Natural killer cell (primary cell): ENCODE data around the gene CCDC124. TPM values are rescaled to one million over a fixed set of nuclear protein-coding genes. Genes with fewer than 3 reads are reported as not detected.

Experiments used
- ATAC-seq, 3 donors: fragments of 150-1000 bp in 2 of 3; fragments of 200-7000 bp in 1 of 3; cut with Tn5 transposase; 1 replicate in 1 of 3; 2 replicates in 2 of 3; pipeline ENCODE4 v1.10.0; 2021; ENCODE audit warnings: mild to moderate bottlenecking in 2 of 3, moderate library complexity in 2 of 3
- DNase-seq, 2 donors: peaks; one replicate each; pipeline versions ENCODE4 v3.0.0 to v3.0.0-alpha.2; 2013 to 2021; ENCODE audit warnings: mixed read lengths in 1 of 2
- H3K27ac ChIP-seq: one replicate; pipeline ENCODE4 v1.5.1; 2013; ENCODE audit warnings: mild to moderate bottlenecking, low read length
- H3K27me3 ChIP-seq: one replicate; pipeline ENCODE4 v1.6.1; 2013; ENCODE audit warnings: low read length; ENCODE audit not compliant: control insufficient read depth, insufficient read depth
- H3K36me3 ChIP-seq: one replicate; pipeline ENCODE4 v1.6.1; 2013; ENCODE audit warnings: low read length; ENCODE audit not compliant: control insufficient read depth, insufficient read depth
- H3K4me1 ChIP-seq: one replicate; pipeline ENCODE4 v1.6.1; 2013; ENCODE audit warnings: low read length; ENCODE audit not compliant: control insufficient read depth, insufficient read depth
- H3K4me3 ChIP-seq: one replicate; pipeline ENCODE4 v1.5.1; 2013; ENCODE audit warnings: low read length
- H3K9me3 ChIP-seq: one replicate; pipeline ENCODE4 v1.6.1; 2013; ENCODE audit warnings: low read length; ENCODE audit not compliant: control insufficient read depth, insufficient read depth
- H3K27ac Mint-ChIP-seq, 2 donors: one replicate each; pipeline ENCODE4 v1.8.0; 2022; ENCODE audit warnings: mild to moderate bottlenecking in 2 of 2, mixed read lengths in 2 of 2, moderate library complexity in 1 of 2
- H3K27me3 Mint-ChIP-seq, 2 donors: one replicate each; pipeline ENCODE4 v1.8.0; 2022; ENCODE audit warnings: low read depth in 2 of 2, mixed read lengths in 2 of 2
- H3K36me3 Mint-ChIP-seq: one replicate; pipeline ENCODE4 v1.8.0; 2022; ENCODE audit warnings: mixed read lengths
- H3K4me1 Mint-ChIP-seq, 2 donors: one replicate each; pipeline ENCODE4 v1.8.0; 2022; ENCODE audit warnings: mixed read lengths in 2 of 2
- H3K4me3 Mint-ChIP-seq: one replicate; pipeline ENCODE4 v1.8.0; 2022; ENCODE audit warnings: mild to moderate bottlenecking, moderate library complexity, mixed read lengths
- H3K9me3 Mint-ChIP-seq, 2 donors: one replicate each; pipeline ENCODE4 v1.8.0; 2022; ENCODE audit warnings: mixed read lengths in 2 of 2
- WGBS: methylation state at CpG from one replicate; pipeline ENCODE4 v1.1.7; 2013; ENCODE audit warnings: missing lambda C conversion rate; ENCODE audit not compliant: insufficient coverage; 5-methylcytosine and 5-hydroxymethylcytosine counted together
- intact Hi-C: fragments of 100-400 bp; cut with micrococcal nuclease; formaldehyde crosslinking; loops from one replicate; pipeline ENCODE4 v1.14.2; 2022
- total RNA-seq, 4 donors: library from RNA; stranded (reverse); fragments of 120-200 nt in 1 of 4; gene quantifications; one replicate each; pipeline versions ENCODE4 v1.2.3 to v1.2.4, GENCODE V29; 2013 to 2022
- TF ChIP-seq, protein P1 (sequence below): fragments of 200-600 bp; IDR thresholded peaks from one replicate; pipeline ENCODE4 v1.8.0; 2022; ENCODE audit warnings: antibody characterized with exemption

Gene CCDC124
- total RNA-seq, 3 donors from 2014 or later (not counting 1 experiment from before 2014, with no cell fraction given): 32.6 to 37.6 (median 37.4) TPM

- 82% methylated on average over 6 of the region's 6 CpGs for WGBS
- H3K36me3 ChIP-seq: no peaks in the 10 kb centered on the region
- Mint-ChIP-seq H3K36me3 (no peaks in the 10 kb centered on the region), H3K4me3 (no peak overlapping the region), H3K27me3 (peaks cover 0 to 2% of the 10 kb centered on the region in 2 donors), H3K27ac (no peak overlapping the region), H3K4me1 (no peaks in the 10 kb centered on the region), H3K9me3 (no peaks in the 10 kb centered on the region)
- no peak overlapping the region for H3K4me3 ChIP-seq
- no peaks in the 10 kb centered on the region for H3K27me3 ChIP-seq
- intact Hi-C loops: no loop called here
- ATAC-seq (peak in 1 of 3 donors; percentile 12), DNase-seq (no peak)
- H3K27ac ChIP-seq: no peak overlapping the region
- peaks cover 2% of the 10 kb centered on the region for H3K4me1 ChIP-seq
- no peaks in the 10 kb centered on the region for H3K9me3 ChIP-seq
- TF ChIP-seq, protein P1, sequence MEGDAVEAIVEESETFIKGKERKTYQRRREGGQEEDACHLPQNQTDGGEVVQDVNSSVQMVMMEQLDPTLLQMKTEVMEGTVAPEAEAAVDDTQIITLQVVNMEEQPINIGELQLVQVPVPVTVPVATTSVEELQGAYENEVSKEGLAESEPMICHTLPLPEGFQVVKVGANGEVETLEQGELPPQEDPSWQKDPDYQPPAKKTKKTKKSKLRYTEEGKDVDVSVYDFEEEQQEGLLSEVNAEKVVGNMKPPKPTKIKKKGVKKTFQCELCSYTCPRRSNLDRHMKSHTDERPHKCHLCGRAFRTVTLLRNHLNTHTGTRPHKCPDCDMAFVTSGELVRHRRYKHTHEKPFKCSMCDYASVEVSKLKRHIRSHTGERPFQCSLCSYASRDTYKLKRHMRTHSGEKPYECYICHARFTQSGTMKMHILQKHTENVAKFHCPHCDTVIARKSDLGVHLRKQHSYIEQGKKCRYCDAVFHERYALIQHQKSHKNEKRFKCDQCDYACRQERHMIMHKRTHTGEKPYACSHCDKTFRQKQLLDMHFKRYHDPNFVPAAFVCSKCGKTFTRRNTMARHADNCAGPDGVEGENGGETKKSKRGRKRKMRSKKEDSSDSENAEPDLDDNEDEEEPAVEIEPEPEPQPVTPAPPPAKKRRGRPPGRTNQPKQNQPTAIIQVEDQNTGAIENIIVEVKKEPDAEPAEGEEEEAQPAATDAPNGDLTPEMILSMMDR: no peak
Observed at GRCh38 chr19:17974551-17974950, 41.7 kb downstream of the CCDC124 start.

GRCh38 chr19:17975032-17975431 is 42.2 kb downstream of the CCDC124 start:
- Mint-ChIP-seq H3K27ac (no peak overlapping the region), H3K36me3 (no peaks in the 10 kb centered on the region), H3K4me1 (no peaks in the 10 kb centered on the region), H3K9me3 (no peaks in the 10 kb centered on the region), H3K27me3 (peaks cover 0 to 2% of the 10 kb centered on the region in 2 donors), H3K4me3 (no peak overlapping the region)
- H3K27ac ChIP-seq: no peak overlapping the region
- 90% methylated on average over 8 of the region's 8 CpGs for WGBS
- no peaks in the 10 kb centered on the region for H3K36me3 ChIP-seq
- H3K9me3 ChIP-seq: no peaks in the 10 kb centered on the region
- H3K4me1 ChIP-seq: peaks cover 5% of the 10 kb centered on the region
- no peak overlapping the region for H3K4me3 ChIP-seq
- DNase-seq (no peak), ATAC-seq (no peak)
- intact Hi-C loops: no loop called here
- H3K27me3 ChIP-seq: no peaks in the 10 kb centered on the region
- TF ChIP-seq, protein P1: no peak

DNA sequence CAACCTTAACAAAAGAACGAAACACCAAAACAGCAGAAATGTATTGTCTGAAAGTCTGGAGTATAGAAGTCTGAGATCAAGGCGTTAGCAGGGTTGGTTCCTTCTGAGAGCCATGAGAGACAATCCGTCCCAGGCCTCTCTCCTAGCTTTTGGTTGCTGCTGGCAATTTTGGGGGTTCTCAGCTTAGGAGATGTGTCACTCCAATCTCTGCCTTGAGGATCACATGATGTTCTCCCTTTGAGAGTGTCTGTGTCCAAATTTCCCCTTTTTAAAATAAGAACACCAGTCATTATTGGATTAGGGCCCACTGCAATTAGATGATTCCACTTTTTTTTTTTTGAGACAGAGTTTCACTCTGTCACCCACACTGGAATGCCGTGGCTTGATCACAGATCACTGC is 44.2 kb downstream of the CCDC124 start:
- WGBS: 89% methylated on average over 4 of the region's 4 CpGs
- no peaks in the 10 kb centered on the region for H3K4me1 Mint-ChIP-seq
- peaks cover 0 to 2% of the 10 kb centered on the region in 2 donors for H3K27me3 Mint-ChIP-seq
- ATAC-seq (no peak), DNase-seq (no peak)
- H3K4me3 Mint-ChIP-seq: no peak overlapping the region
- H3K9me3 ChIP-seq: no peaks in the 10 kb centered on the region
- no peak overlapping the region for H3K4me3 ChIP-seq
- no peaks in the 10 kb centered on the region for H3K9me3 Mint-ChIP-seq
- H3K27ac Mint-ChIP-seq: no peak overlapping the region
- H3K36me3 Mint-ChIP-seq: no peaks in the 10 kb centered on the region
- no peaks in the 10 kb centered on the region for H3K27me3 ChIP-seq
- no peak overlapping the region for H3K27ac ChIP-seq
- peaks cover 5% of the 10 kb centered on the region for H3K4me1 ChIP-seq
- H3K36me3 ChIP-seq: no peaks in the 10 kb centered on the region
- TF ChIP-seq, protein P1: no peak
- intact Hi-C loops: no loop called here

DNA sequence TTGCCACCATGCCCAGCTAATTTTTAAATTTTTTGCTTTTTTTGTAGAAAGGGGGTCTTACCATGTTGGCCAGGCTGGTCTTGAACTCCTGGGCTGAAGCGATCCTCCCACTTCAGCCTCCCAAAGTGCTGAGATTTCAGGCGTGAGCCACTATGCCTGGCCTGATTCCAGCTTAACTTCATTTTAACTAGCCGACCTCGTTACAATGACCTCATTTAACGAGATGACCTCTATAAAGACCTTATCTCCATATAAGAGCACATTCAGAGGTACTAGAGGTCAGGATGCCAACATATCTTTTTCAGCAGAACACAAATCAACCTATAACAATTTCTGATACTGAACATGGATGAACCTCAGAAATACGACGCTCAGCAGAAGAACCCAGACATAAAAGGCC is 44.7 kb downstream of the CCDC124 start:
- H3K27me3 Mint-ChIP-seq: peaks cover 0 to 2% of the 10 kb centered on the region in 2 donors

More for the DNA sequence above, 44.7 kb downstream of the CCDC124 start:
- Histone ChIP-seq H3K9me3 (no peaks in the 10 kb centered on the region), H3K4me3 (no peak overlapping the region), H3K36me3 (no peaks in the 10 kb centered on the region), H3K27ac (no peak overlapping the region), H3K27me3 (no peaks in the 10 kb centered on the region), H3K4me1 (peaks cover 5% of the 10 kb centered on the region)
- no peak for DNase-seq
- TF ChIP-seq, protein P1: no peak
- no peaks in the 10 kb centered on the region for H3K9me3 Mint-ChIP-seq
- intact Hi-C loops: no loop called here
- H3K4me1 Mint-ChIP-seq: no peaks in the 10 kb centered on the region
- 91% methylated on average over 7 of the region's 7 CpGs for WGBS
- no peak for ATAC-seq
- H3K36me3 Mint-ChIP-seq: no peaks in the 10 kb centered on the region
- no peak overlapping the region for H3K4me3 Mint-ChIP-seq
- no peak overlapping the region for H3K27ac Mint-ChIP-seq
